Thymus (tissue), 11 donors: ENCODE results near the gene MOGAT3. TPM values are rescaled to one million over a fixed set of nuclear protein-coding genes. Genes with fewer than 3 reads are reported as not detected.

ENCODE experiments used
- DNase-seq, 9 donors: peaks; one replicate each; pipeline ENCODE4 v3.0.0-alpha.2; 2013; ENCODE audit warnings: low spot score in 9 of 9, low read depth in 6 of 9, missing footprints in 1 of 9
- H3K27ac ChIP-seq, 2 donors: one replicate each; pipeline ENCODE4 v1.5.1; 2013; ENCODE audit warnings: control low read depth in 1 of 2, low read depth in 1 of 2, low read length in 1 of 2, mild to moderate bottlenecking in 1 of 2, moderate library complexity in 1 of 2
- H3K27me3 ChIP-seq, 2 donors: one replicate each; pipeline ENCODE4 v1.5.1; 2013; ENCODE audit warnings: low read length in 1 of 2; ENCODE audit not compliant: control insufficient read depth in 2 of 2, insufficient read depth in 1 of 2
- H3K36me3 ChIP-seq, 2 donors: one replicate each; pipeline ENCODE4 v1.5.1; 2013; ENCODE audit warnings: low read length in 1 of 2, mild to moderate bottlenecking in 1 of 2, moderate library complexity in 1 of 2; ENCODE audit not compliant: control insufficient read depth in 2 of 2, insufficient read depth in 2 of 2
- H3K4me1 ChIP-seq, 2 donors: one replicate each; pipeline ENCODE4 v1.5.1; 2013; ENCODE audit warnings: low read length in 2 of 2; ENCODE audit not compliant: control insufficient read depth in 2 of 2, insufficient read depth in 2 of 2
- H3K4me3 ChIP-seq, 2 donors: one replicate each; pipeline ENCODE4 v1.5.1; 2013; ENCODE audit warnings: low read length in 2 of 2, control low read depth in 1 of 2, mild to moderate bottlenecking in 1 of 2
- H3K9me3 ChIP-seq, 2 donors: one replicate each; pipeline ENCODE4 v1.5.1; 2013; ENCODE audit warnings: low read length in 1 of 2, mild to moderate bottlenecking in 1 of 2; ENCODE audit not compliant: control insufficient read depth in 2 of 2, insufficient read depth in 1 of 2
- WGBS: extraction: QIAGEN DNeasy Blood & Tissue Kit; methylation state at CpG from one replicate; pipeline ENCODE4 v1.1.7; 2013; 5-methylcytosine and 5-hydroxymethylcytosine counted together
- polyA plus RNA-seq: library from polyadenylated mRNA; stranded (reverse); fragments of 200-250 nt; gene quantifications from one replicate; pipeline ENCODE4 v1.2.3, GENCODE V29; 2013
- total RNA-seq: library from RNA; stranded (reverse); fragments of 120-200 nt; gene quantifications from one replicate; pipeline ENCODE4 v1.2.4, GENCODE V29; 2013
- donor health status: healthy.

Gene MOGAT3
- total and polyA plus RNA-seq, 2 donors: 0.11 TPM; not detected in 1

- Histone ChIP-seq H3K27me3 (peaks cover 65 to 91% of the 10 kb centered on the region in 2 donors), H3K4me1 (no peaks in the 10 kb centered on the region), H3K36me3 (no peaks in the 10 kb centered on the region), H3K4me3 (no peak overlapping the region), H3K27ac (no peak overlapping the region), H3K9me3 (no peaks in the 10 kb centered on the region)
- DNase-seq: no peak
- 4% methylated on average over 27 of the region's 27 CpGs for WGBS
Observed at GRCh38 chr7:101179713-101180112, 21.1 kb downstream of the MOGAT3 start.

- H3K27ac ChIP-seq: no peak overlapping the region
- peaks cover 71 to 93% of the 10 kb centered on the region in 2 donors for H3K27me3 ChIP-seq
- H3K9me3 ChIP-seq: peaks cover 3 to 5% of the 10 kb centered on the region in 2 donors
- WGBS: 4% methylated on average over 20 of the region's 20 CpGs
- no peak overlapping the region for H3K4me3 ChIP-seq
- DNase-seq: no peak
- peaks cover 0 to 6% of the 10 kb centered on the region in 2 donors for H3K4me1 ChIP-seq
- H3K36me3 ChIP-seq: no peaks in the 10 kb centered on the region
Observed at GRCh38 chr7:101179117-101179516, 21.7 kb downstream of the MOGAT3 start.

GRCh38 chr7:101177644-101178043 lies 23.2 kb downstream of the MOGAT3 start:
- Histone ChIP-seq H3K9me3 (peaks cover 13 to 19% of the 10 kb centered on the region in 2 donors), H3K4me3 (no peak overlapping the region), H3K36me3 (no peaks in the 10 kb centered on the region), H3K27ac (no peak overlapping the region), H3K4me1 (peaks cover 0 to 15% of the 10 kb centered on the region in 2 donors), H3K27me3 (peaks cover 83 to 100% of the 10 kb centered on the region in 2 donors)
- 79% methylated on average over 2 of the region's 2 CpGs for WGBS
- DNase-seq: no peak

- H3K4me3 ChIP-seq: no peak overlapping the region
- 37% methylated on average over 3 of the region's 3 CpGs for WGBS
- peaks cover 19 to 33% of the 10 kb centered on the region in 2 donors for H3K9me3 ChIP-seq
- H3K36me3 ChIP-seq: no peaks in the 10 kb centered on the region
- H3K27ac ChIP-seq: no peak overlapping the region
- H3K27me3 ChIP-seq: peaks cover 76 to 100% of the 10 kb centered on the region in 2 donors
- DNase-seq: no peak
- peaks cover 18 to 31% of the 10 kb centered on the region in 2 donors for H3K4me1 ChIP-seq
Observed at GRCh38 chr7:101175664-101176063, 25.2 kb downstream of the MOGAT3 start.

- no peak overlapping the region for H3K27ac ChIP-seq
- H3K36me3 ChIP-seq: no peaks in the 10 kb centered on the region
- DNase-seq: no peak
- WGBS: 6% methylated on average over 28 of the region's 28 CpGs
- H3K27me3 ChIP-seq: peaks cover 71 to 100% of the 10 kb centered on the region in 2 donors
- peaks cover 30 to 44% of the 10 kb centered on the region in 2 donors for H3K4me1 ChIP-seq
- peaks cover 19 to 34% of the 10 kb centered on the region in 2 donors for H3K9me3 ChIP-seq
- no peak overlapping the region for H3K4me3 ChIP-seq
Observed at GRCh38 chr7:101174322-101174854, 26.4 kb downstream of the MOGAT3 start.

GRCh38 chr7:101173752-101174244 lies 27.0 kb downstream of the MOGAT3 start:
- WGBS: 10% methylated on average over 16 of the region's 16 CpGs
- H3K27ac ChIP-seq: no peak overlapping the region
- H3K9me3 ChIP-seq: peaks cover 19 to 37% of the 10 kb centered on the region in 2 donors
- peaks cover 72 to 100% of the 10 kb centered on the region in 2 donors for H3K27me3 ChIP-seq
- peaks cover 32 to 49% of the 10 kb centered on the region in 2 donors for H3K4me1 ChIP-seq
- H3K36me3 ChIP-seq: no peaks in the 10 kb centered on the region
- no peak overlapping the region for H3K4me3 ChIP-seq
- DNase-seq: no peak

- no peaks in the 10 kb centered on the region for H3K36me3 ChIP-seq
- no peak for DNase-seq
- peaks cover 19 to 37% of the 10 kb centered on the region in 2 donors for H3K9me3 ChIP-seq
- no peak overlapping the region for H3K27ac ChIP-seq
- no peak overlapping the region for H3K4me3 ChIP-seq
- H3K4me1 ChIP-seq: peaks cover 32 to 51% of the 10 kb centered on the region in 2 donors
- peaks cover 76 to 100% of the 10 kb centered on the region in 2 donors for H3K27me3 ChIP-seq
- whole genome bisulfite sequencing: 5% methylated on average over 53 of the region's 53 CpGs
Observed at GRCh38 chr7:101172854-101173751, 27.7 kb downstream of the MOGAT3 start.

- Histone ChIP-seq H3K9me3 (peaks cover 19 to 37% of the 10 kb centered on the region in 2 donors), H3K27ac (no peak overlapping the region), H3K27me3 (peaks cover 77 to 100% of the 10 kb centered on the region in 2 donors), H3K36me3 (no peaks in the 10 kb centered on the region), H3K4me3 (no peak overlapping the region), H3K4me1 (peaks cover 33 to 58% of the 10 kb centered on the region in 2 donors)
- DNase-seq: peak in 1 of 9 donors; percentile 56
- WGBS: 6% methylated on average over 79 of the region's 79 CpGs
Observed at GRCh38 chr7:101172005-101172853, 28.6 kb downstream of the MOGAT3 start.
